ENCODE results near the gene KRTAP15-1. TPM values are rescaled to one million over a fixed set of nuclear protein-coding genes. Genes with fewer than 3 reads are reported as not detected.

The KRTAP15-1 gene
- not detected for total RNA-seq
- polyA plus RNA-seq (ENCODE audit: insufficient read depth, low read depth, low replicate concordance), result not detected
- long read RNA-seq, donor 1, result 0 reads
- long read RNA-seq, donor 2, result 0 reads

DNA sequence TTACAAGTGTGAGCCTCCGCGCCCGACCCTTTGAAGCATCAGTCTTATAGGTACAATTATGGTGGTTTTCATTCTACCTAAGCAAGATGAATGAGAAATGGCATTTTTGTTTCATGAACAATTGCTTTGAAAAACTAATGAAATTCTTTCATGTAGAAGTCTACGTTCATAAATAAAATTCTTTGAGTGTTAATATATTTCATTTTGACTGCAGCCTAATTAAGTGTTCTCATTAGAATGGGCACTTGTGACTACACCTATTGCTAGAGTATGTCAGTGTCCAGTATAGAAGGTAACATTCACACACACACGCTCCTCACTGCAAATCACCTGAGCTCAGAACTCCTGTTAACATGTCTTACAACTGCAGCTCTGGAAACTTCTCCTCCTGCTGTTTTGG is at the start of gene KRTAP15-1:
Gene KRTAP15-1, plus strand, starts transcription at position 301 of the 400 bp plus-strand sequence. Its CDS starts 53 bp downstream, at position 354.
- WGBS, 2 donors, result 89 to 93% methylated on average over 5 of the region's 5 CpGs
- no peaks in the 10 kb centered on the region for H3K36me3 ChIP-seq (ENCODE audit: low read depth, missing control alignments)
- H3K4me1 ChIP-seq, result no peaks in the 10 kb centered on the region
- no peak within 1 kb of the TSS for H3K27ac ChIP-seq
- no peak for TF ChIP-seq POLR2A (IDR thresholded peaks at IDR 0.05)
- TF ChIP-seq, protein P1, sequence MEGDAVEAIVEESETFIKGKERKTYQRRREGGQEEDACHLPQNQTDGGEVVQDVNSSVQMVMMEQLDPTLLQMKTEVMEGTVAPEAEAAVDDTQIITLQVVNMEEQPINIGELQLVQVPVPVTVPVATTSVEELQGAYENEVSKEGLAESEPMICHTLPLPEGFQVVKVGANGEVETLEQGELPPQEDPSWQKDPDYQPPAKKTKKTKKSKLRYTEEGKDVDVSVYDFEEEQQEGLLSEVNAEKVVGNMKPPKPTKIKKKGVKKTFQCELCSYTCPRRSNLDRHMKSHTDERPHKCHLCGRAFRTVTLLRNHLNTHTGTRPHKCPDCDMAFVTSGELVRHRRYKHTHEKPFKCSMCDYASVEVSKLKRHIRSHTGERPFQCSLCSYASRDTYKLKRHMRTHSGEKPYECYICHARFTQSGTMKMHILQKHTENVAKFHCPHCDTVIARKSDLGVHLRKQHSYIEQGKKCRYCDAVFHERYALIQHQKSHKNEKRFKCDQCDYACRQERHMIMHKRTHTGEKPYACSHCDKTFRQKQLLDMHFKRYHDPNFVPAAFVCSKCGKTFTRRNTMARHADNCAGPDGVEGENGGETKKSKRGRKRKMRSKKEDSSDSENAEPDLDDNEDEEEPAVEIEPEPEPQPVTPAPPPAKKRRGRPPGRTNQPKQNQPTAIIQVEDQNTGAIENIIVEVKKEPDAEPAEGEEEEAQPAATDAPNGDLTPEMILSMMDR (IDR thresholded peaks at IDR 0.05), result no peak
- no peaks in the 10 kb centered on the region for H3K27me3 ChIP-seq
- intact Hi-C loops (cut with DNase I; ENCODE audit: low total_unique reads), result no loop called here
- DNase-seq, result no peak
- no peak within 1 kb of the TSS for H3K4me3 ChIP-seq
- no peaks in the 10 kb centered on the region for H3K9me3 ChIP-seq

DNA sequence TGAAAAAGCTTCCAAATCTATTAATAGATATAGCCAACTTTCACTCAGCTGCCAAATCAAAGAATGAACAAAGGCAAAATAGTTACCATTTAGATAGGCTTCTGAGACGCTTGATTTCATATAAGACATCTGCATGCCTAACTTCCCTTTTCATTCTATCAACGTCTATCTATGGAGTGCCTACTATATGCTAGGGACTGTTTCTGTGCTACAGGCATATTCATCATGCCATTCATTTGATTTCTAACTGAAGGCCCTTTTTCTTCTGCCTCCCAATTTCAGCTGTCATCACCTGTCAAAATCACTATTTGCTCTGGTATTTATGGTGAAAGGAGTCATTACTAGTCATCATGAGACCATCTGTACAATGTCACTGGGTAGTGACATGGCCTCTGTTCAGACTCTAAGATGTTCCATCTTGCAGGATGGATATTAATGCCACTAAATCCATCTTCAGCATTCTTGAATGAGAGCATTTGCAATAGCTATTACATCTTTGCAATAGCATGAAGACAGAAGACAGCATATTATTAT is 48.5 kb upstream of the KRTAP15-1 start:
- no peak overlapping the region for H3K27ac ChIP-seq
- no peak for DNase-seq
- H3K4me1 ChIP-seq, result no peaks in the 10 kb centered on the region
- no peak overlapping the region for H3K4me3 ChIP-seq
- intact Hi-C loops (cut with DNase I; ENCODE audit: low total_unique reads), result no loop called here
- no peaks in the 10 kb centered on the region for H3K27me3 ChIP-seq
- no peaks in the 10 kb centered on the region for H3K9me3 ChIP-seq
- TF ChIP-seq, protein P1 (IDR thresholded peaks at IDR 0.05), result no peak
- TF ChIP-seq POLR2A (IDR thresholded peaks at IDR 0.05), result no peak
- no peaks in the 10 kb centered on the region for H3K36me3 ChIP-seq (ENCODE audit: low read depth, missing control alignments)
- WGBS, 2 donors, result 61 to 77% methylated on average over 2 of the region's 2 CpGs

DNA sequence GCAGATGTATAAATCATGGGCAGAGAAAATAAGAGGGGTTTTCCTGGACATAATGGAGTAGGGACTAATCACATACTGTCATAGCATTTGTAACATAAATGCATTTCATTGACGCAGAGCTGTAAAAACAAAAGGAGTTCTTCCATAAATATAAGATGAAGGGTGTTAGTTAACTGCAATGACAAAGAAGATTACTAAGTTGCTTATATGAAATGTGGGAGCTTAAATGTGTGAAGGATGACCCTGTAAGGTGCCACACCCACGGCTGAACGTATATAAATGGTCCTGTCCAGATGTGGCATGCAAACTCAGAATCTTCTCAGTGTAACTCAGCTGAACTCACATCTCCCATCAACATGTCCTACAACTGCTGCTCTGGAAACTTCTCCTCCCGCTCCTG is 44.3 kb upstream of the KRTAP15-1 start, which contains the start of gene KRTAP13-1:
Gene KRTAP13-1, plus strand, starts transcription at position 301 of the 400 bp plus-strand sequence. Its CDS starts 56 bp downstream, at position 357.
- no peak for DNase-seq
- no peaks in the 10 kb centered on the region for H3K9me3 ChIP-seq
- H3K36me3 ChIP-seq (ENCODE audit: low read depth, missing control alignments), result no peaks in the 10 kb centered on the region
- intact Hi-C loops (cut with DNase I; ENCODE audit: low total_unique reads), result no loop called here
- TF ChIP-seq POLR2A (IDR thresholded peaks at IDR 0.05), result no peak
- TF ChIP-seq, protein P1 (IDR thresholded peaks at IDR 0.05), result no peak
- WGBS, 2 donors, result 67 to 71% methylated on average over 4 of the region's 4 CpGs
- H3K4me3 ChIP-seq, result no peak within 1 kb of the TSS
- no peak within 1 kb of the TSS for H3K27ac ChIP-seq
- H3K4me1 ChIP-seq, result no peaks in the 10 kb centered on the region
- H3K27me3 ChIP-seq, result no peaks in the 10 kb centered on the region

DNA sequence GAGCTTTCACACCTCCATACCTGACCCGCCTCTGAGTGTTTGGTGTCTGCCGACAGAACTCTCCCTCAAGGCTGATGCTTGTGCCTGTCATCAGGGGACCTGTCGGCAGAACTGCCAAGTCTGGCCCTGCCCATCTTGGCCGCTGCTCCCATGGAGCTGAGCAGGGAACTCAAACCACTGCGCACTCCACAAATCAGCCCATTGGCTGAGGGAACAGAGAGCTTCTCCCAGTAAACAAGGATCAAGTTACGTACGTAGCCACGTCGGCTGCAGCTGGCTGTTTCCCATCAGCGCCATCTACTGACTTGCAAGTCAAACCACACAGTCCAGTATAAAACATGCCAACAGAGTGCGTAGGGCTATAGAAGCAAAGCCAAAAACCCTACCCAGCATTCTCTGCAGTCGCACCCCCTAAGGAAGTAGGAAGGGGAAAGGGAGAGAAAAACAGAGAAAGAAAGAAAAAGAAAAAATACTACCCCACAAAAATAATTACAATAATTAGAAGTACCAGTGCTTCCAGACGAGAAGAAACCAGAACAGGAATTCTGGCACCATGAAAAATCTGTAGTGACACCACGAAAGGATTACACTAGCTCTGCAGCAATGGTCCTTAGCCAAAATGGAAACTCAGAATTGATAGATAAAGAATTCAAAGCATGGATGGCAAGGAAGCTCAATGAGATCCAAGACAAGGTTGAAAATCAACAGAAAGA is 31.1 kb upstream of the KRTAP15-1 start:
- no peak overlapping the region for H3K4me3 ChIP-seq
- H3K9me3 ChIP-seq, result no peaks in the 10 kb centered on the region
- intact Hi-C loops (cut with DNase I; ENCODE audit: low total_unique reads), result no loop called here
- no peaks in the 10 kb centered on the region for H3K4me1 ChIP-seq
- H3K27me3 ChIP-seq, result no peaks in the 10 kb centered on the region
- TF ChIP-seq POLR2A (IDR thresholded peaks at IDR 0.05), result no peak
- TF ChIP-seq, protein P1 (IDR thresholded peaks at IDR 0.05), result peak; percentile 18 to 45 (median 31)
- H3K36me3 ChIP-seq (ENCODE audit: low read depth, missing control alignments), result no peaks in the 10 kb centered on the region
- no peak overlapping the region for H3K27ac ChIP-seq
- 26 to 27% methylated on average over 9 to 14 of the region's 14 CpGs for WGBS, 2 donors
- DNase-seq, result peak; percentile 87

All from testis (tissue), 5 donors.